Measurements from ENCODE around the gene NPY5R.

Gene NPY5R

DNA sequence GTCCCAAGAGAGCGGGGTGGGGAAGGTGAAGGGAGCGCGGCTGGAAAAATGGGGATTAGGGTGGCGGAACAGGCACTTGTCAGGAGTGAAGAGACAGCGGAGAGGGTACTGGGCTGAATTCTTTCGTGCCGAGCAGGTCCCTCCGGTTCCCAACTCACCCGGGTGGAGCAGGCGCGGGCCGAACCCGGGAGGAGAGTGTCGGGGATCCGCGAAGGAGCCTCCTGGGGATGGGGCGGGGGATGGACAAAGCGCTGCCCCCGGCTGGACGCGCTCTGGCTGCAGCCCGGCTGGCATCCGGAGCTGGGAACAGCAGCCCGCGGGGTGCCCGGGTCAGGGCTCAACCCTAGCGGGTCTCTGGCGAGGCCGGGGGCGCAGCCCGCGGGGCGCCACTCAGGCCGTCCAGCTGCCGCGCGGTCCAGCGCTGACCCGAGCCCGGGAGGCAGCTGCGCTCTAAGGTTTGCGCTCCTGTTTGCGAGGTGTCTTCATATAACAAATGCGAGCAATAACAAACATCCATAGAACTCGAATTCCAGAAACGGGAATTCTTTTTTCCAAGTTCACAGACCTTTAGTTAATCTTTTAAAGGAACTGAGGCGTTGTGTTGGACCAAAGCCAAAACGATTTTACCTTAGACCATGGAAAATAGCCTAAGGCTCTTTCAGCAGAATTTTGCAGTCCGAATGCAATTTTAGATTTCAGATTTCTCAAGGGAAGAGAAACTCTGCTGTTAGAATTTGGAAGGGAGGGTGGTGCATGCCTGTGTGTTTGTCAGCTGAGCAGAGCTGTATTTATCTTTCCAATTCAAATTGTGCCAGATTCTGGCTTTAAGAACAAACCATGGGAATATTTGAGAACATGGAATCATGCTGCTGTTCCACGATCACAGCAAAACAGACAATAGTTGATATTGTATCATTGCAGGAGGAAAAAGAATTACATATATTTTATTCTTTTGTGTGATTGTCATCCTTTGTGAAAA is 744 bp downstream of the NPY5R start:
- Histone ChIP-seq H3K27me3 (peaks cover 88% of the 10 kb centered on the region), H3K27ac (no peak overlapping the region), H3K4me1 (ENCODE audit: control insufficient read depth in 1 of 2, insufficient read depth in 1 of 2, low read depth in 1 of 2, low read length in 1 of 2) (no peaks in the 10 kb centered on the region), H3K36me3 (no peaks in the 10 kb centered on the region), H3K9me3 (no peaks in the 10 kb centered on the region), H3K4me3 (ENCODE audit: low read depth in 1 of 2, low read length in 1 of 2) (no peak overlapping the region)
- TF ChIP-seq, protein P1, sequence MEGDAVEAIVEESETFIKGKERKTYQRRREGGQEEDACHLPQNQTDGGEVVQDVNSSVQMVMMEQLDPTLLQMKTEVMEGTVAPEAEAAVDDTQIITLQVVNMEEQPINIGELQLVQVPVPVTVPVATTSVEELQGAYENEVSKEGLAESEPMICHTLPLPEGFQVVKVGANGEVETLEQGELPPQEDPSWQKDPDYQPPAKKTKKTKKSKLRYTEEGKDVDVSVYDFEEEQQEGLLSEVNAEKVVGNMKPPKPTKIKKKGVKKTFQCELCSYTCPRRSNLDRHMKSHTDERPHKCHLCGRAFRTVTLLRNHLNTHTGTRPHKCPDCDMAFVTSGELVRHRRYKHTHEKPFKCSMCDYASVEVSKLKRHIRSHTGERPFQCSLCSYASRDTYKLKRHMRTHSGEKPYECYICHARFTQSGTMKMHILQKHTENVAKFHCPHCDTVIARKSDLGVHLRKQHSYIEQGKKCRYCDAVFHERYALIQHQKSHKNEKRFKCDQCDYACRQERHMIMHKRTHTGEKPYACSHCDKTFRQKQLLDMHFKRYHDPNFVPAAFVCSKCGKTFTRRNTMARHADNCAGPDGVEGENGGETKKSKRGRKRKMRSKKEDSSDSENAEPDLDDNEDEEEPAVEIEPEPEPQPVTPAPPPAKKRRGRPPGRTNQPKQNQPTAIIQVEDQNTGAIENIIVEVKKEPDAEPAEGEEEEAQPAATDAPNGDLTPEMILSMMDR (IDR thresholded peaks at IDR 0.05): no peak

DNA sequence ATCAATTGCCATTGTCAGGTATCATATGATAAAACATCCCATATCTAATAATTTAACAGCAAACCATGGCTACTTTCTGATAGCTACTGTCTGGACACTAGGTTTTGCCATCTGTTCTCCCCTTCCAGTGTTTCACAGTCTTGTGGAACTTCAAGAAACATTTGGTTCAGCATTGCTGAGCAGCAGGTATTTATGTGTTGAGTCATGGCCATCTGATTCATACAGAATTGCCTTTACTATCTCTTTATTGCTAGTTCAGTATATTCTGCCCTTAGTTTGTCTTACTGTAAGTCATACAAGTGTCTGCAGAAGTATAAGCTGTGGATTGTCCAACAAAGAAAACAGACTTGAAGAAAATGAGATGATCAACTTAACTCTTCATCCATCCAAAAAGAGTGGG is 7.0 kb downstream of the NPY5R start:
- H3K4me3 ChIP-seq (ENCODE audit: low read depth in 1 of 2, low read length in 1 of 2): no peak overlapping the region
- H3K4me1 ChIP-seq (ENCODE audit: control insufficient read depth in 1 of 2, insufficient read depth in 1 of 2, low read depth in 1 of 2, low read length in 1 of 2): no peaks in the 10 kb centered on the region
- no peak overlapping the region for H3K27ac ChIP-seq
- peaks cover 27% of the 10 kb centered on the region for H3K27me3 ChIP-seq
- H3K36me3 ChIP-seq: no peaks in the 10 kb centered on the region
- H3K9me3 ChIP-seq: no peaks in the 10 kb centered on the region
- TF ChIP-seq, protein P1 (IDR thresholded peaks at IDR 0.05): no peak

DNA sequence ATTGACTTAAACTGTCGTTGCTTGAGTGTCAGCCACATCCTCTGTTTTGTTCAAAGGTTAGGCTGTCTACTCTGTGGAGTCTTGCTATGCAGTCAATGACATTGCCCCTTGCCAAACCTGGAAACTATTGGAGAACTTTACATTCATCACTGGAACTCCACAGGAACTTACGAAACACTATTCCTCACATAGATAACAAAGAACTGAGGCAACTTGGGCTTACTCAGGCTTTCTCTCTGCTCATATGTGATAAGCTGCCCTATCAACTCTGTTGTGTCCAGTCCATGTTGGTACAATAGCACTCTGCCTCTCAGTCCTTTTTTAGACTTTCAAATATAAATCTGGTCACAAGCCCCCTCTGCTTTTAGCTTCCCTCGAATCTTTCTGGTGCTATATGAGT is 9.4 kb downstream of the NPY5R start:
- Histone ChIP-seq H3K4me1 (ENCODE audit: control insufficient read depth in 1 of 2, insufficient read depth in 1 of 2, low read depth in 1 of 2, low read length in 1 of 2) (no peaks in the 10 kb centered on the region), H3K4me3 (ENCODE audit: low read depth in 1 of 2, low read length in 1 of 2) (no peak overlapping the region), H3K27me3 (peaks cover 4% of the 10 kb centered on the region), H3K36me3 (no peaks in the 10 kb centered on the region), H3K9me3 (no peaks in the 10 kb centered on the region), H3K27ac (no peak overlapping the region)
- TF ChIP-seq, protein P1 (IDR thresholded peaks at IDR 0.05): no peak

DNA sequence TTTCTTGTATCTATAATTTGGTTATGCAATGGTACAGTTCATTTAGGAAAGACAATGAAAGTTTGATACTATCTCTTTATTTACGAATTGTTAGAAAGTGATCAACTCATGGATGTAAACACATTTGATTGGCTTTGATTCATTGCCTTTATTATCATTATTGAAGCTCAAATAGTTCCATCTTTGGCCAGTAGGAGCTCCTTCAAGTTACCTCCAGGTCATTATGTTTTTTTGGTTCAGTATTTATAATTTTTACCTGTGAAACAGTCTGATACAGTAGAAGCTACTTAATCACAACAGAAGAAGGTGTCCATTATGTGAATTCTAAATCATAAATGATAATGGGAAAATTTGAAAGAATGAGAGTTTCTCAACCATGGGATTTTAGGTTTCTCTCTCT is 12.4 kb downstream of the NPY5R start:
- no peak overlapping the region for H3K27ac ChIP-seq
- no peaks in the 10 kb centered on the region for H3K36me3 ChIP-seq
- H3K9me3 ChIP-seq: no peaks in the 10 kb centered on the region
- TF ChIP-seq, protein P1 (IDR thresholded peaks at IDR 0.05): no peak
- H3K4me3 ChIP-seq (ENCODE audit: low read depth in 1 of 2, low read length in 1 of 2): no peak overlapping the region
- no peaks in the 10 kb centered on the region for H3K27me3 ChIP-seq
- H3K4me1 ChIP-seq (ENCODE audit: control insufficient read depth in 1 of 2, insufficient read depth in 1 of 2, low read depth in 1 of 2, low read length in 1 of 2): no peaks in the 10 kb centered on the region

DNA sequence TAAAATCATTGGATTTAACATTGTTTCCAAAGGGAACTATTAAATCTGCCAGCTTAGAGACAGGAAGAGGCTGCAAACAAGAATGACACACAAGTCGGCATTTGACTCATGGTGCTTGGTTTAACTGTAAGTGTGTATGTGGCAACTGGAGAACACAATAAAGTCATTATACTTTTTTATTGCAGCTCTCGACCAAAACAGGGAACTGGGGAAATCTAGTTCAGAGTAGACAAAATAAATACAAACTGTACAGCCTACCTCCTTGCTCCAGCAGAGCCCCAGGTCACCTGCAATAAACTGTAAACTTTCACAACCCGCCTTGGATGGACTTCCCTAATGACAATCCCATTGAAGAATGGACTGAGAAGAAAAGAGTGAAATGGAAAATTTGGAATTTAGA is 24.0 kb downstream of the NPY5R start:
- TF ChIP-seq, protein P1 (IDR thresholded peaks at IDR 0.05): no peak
- Histone ChIP-seq H3K9me3 (no peaks in the 10 kb centered on the region), H3K4me1 (ENCODE audit: control insufficient read depth in 1 of 2, insufficient read depth in 1 of 2, low read depth in 1 of 2, low read length in 1 of 2) (no peaks in the 10 kb centered on the region), H3K27me3 (no peaks in the 10 kb centered on the region), H3K36me3 (no peaks in the 10 kb centered on the region), H3K4me3 (ENCODE audit: low read depth in 1 of 2, low read length in 1 of 2) (no peak overlapping the region), H3K27ac (no peak overlapping the region)

Data from neutrophil (primary cell).